GM03348 (cell line): ENCODE data around the gene C12orf50.
"Not testable (repeated sequence)": the region's sequence is repeated elsewhere in the genome, so short reads cannot be mapped to it uniquely, and the experiment has no call there.

Source experiments
- DNase-seq: peaks from one replicate; pipeline ENCODE4 v3.0.0; 2012; ENCODE audit warnings: low spot score

The C12orf50 gene

GRCh38 chr12:87985069-87985675, 44.0 kb downstream of the C12orf50 start:
- no peak for DNase-seq

GRCh38 chr12:87982208-87982607, 47.0 kb downstream of the C12orf50 start:
- DNase-seq: no peak

- DNase-seq: no peak
These were observed 47.7 kb downstream of the C12orf50 start for GRCh38 chr12:87981495-87981894.

GRCh38 chr12:87975879-87976278, 53.3 kb downstream of the C12orf50 start:
- DNase-seq: no peak

GRCh38 chr12:87967871-87968270, 61.3 kb downstream of the C12orf50 start:
- no peak for DNase-seq

- DNase-seq: no peak
These were observed 68.6 kb downstream of the C12orf50 start for GRCh38 chr12:87960566-87960965.

GRCh38 chr12:87954028-87954427, 75.2 kb downstream of the C12orf50 start:
- DNase-seq: not testable (repeated sequence)

- peak; percentile 58 for DNase-seq
These were observed 75.8 kb downstream of the C12orf50 start for GRCh38 chr12:87953256-87953860.

GRCh38 chr12:87952850-87953249, 76.4 kb downstream of the C12orf50 start:
- no peak for DNase-seq

GRCh38 chr12:87952223-87952622, 77.0 kb downstream of the C12orf50 start:
- no peak for DNase-seq

GRCh38 chr12:87943762-87944161, 85.4 kb downstream of the C12orf50 start:
- no peak for DNase-seq

GRCh38 chr12:87943023-87943422, 86.2 kb downstream of the C12orf50 start:
- no peak for DNase-seq

- DNase-seq: no peak
These were observed 90.0 kb downstream of the C12orf50 start for GRCh38 chr12:87939182-87939581.

GRCh38 chr12:87935216-87935615, 94.0 kb downstream of the C12orf50 start:
- no peak for DNase-seq

GRCh38 chr12:87933991-87934390, 95.2 kb downstream of the C12orf50 start:
- DNase-seq: no peak

GRCh38 chr12:87931812-87932211, 97.4 kb downstream of the C12orf50 start:
- DNase-seq: no peak

- DNase-seq: no peak
These were observed 98.6 kb downstream of the C12orf50 start for GRCh38 chr12:87930627-87931026.
